ENCODE results near the gene PTPRE.

PTPRE gene

DNA sequence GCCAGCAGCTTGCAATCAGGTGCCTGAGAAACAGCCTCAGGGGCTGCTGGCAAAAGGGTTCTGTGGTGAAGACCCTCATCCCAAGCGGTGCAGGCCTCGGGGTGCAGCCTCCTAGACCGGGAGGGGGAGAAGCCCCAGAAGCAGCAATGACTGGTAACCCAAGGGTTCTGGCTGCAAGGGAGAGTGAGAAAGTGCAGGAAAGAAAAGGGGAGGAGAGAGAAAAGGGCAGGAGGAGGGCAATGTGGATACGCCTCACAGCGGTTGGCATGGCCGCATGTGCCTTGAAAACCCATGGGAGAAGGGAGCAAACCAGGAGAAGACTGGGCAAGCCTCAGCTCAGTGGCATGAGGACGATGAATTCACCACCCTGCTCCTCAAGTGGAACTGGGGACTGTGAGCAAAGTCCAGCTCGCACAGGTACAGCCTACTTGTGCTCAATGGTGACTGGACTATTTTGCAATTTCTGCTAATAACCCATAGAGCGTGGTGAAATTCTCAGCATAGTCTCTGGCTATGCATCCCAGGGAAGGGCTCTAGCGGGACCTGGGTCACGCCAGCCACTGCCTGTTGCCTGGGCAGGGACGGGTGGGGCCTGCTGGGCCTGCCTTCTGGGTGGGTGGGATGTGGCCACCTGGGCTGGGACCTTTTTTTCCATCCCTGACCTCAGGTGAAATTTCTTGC is 20.4 kb upstream of the PTPRE start:
- Histone ChIP-seq H3K27me3 (ENCODE audit: control insufficient read depth, insufficient read depth, low read length) (no peaks in the 10 kb centered on the region), H3K4me3 (ENCODE audit: low read length) (no peak overlapping the region), H3K9ac (ENCODE audit: low read length) (no peak overlapping the region), H3K4me1 (ENCODE audit: control insufficient read depth, insufficient read depth, low read length) (no peaks in the 10 kb centered on the region), H3K36me3 (ENCODE audit: control insufficient read depth, insufficient read depth, low read length) (no peaks in the 10 kb centered on the region), H3K27ac (ENCODE audit: low read depth, low read length) (no peak overlapping the region)

GRCh38 chr10:127887541-127888415 is 19.1 kb upstream of the PTPRE start:
- Histone ChIP-seq H3K9ac (ENCODE audit: low read length) (no peak overlapping the region), H3K36me3 (ENCODE audit: control insufficient read depth, insufficient read depth, low read length) (no peaks in the 10 kb centered on the region), H3K27ac (ENCODE audit: low read depth, low read length) (no peak overlapping the region), H3K4me3 (ENCODE audit: low read length) (no peak overlapping the region), H3K27me3 (ENCODE audit: control insufficient read depth, insufficient read depth, low read length) (no peaks in the 10 kb centered on the region), H3K4me1 (ENCODE audit: control insufficient read depth, insufficient read depth, low read length) (no peaks in the 10 kb centered on the region)

DNA sequence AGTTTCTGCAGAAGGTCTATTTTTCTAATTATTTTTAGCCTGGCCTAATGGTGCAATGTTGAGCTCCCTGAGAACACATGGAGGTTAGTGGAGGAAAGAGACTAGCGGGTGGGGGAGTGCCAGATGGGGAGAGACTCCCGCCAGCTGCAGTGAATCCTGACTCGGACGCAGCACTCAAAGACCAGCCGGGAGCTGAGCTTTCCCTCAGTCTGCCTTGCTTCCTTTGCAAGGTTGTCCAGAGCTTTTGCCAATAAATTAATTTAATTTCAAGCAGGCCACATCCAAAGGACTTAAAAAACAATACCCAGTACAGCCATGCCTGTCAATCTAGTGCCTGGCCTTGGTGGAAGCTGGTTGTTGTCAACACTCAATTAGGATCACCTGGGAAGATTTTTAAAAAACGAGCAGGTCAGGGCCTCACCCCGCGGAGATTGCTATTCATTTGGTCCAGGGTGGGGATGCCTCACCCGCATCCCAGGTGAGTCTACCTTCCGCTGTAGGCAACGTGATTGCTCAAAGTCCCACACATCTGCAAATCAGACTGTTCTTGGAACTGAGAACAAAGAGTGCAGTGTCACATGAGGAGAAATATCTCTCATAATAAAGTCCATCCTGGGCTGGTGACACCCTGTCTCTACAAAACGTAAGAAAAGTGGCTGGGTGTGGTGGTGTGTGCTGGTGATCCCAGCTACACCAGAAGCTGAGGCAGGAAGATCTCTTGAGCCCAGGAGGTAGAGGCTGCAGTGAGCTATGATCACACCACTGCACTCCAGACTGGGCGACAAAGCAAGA is 18.2 kb upstream of the PTPRE start:
- Histone ChIP-seq H3K4me1 (ENCODE audit: control insufficient read depth, insufficient read depth, low read length) (no peaks in the 10 kb centered on the region), H3K36me3 (ENCODE audit: control insufficient read depth, insufficient read depth, low read length) (no peaks in the 10 kb centered on the region), H3K4me3 (ENCODE audit: low read length) (no peak overlapping the region), H3K27ac (ENCODE audit: low read depth, low read length) (no peak overlapping the region), H3K27me3 (ENCODE audit: control insufficient read depth, insufficient read depth, low read length) (no peaks in the 10 kb centered on the region), H3K9ac (ENCODE audit: low read length) (no peak overlapping the region)

GRCh38 chr10:127889605-127890195 is 17.2 kb upstream of the PTPRE start:
- H3K9ac ChIP-seq (ENCODE audit: low read length): no peak overlapping the region
- H3K4me1 ChIP-seq (ENCODE audit: control insufficient read depth, insufficient read depth, low read length): no peaks in the 10 kb centered on the region
- H3K27ac ChIP-seq (ENCODE audit: low read depth, low read length): no peak overlapping the region

GRCh38 chr10:127890216-127890615 is 16.7 kb upstream of the PTPRE start:
- peak overlapping the region; percentile 44 for H3K4me3 ChIP-seq (ENCODE audit: low read length)
- no peaks in the 10 kb centered on the region for H3K36me3 ChIP-seq (ENCODE audit: control insufficient read depth, insufficient read depth, low read length)
- no peak overlapping the region for H3K9ac ChIP-seq (ENCODE audit: low read length)
- H3K4me1 ChIP-seq (ENCODE audit: control insufficient read depth, insufficient read depth, low read length): no peaks in the 10 kb centered on the region
- no peaks in the 10 kb centered on the region for H3K27me3 ChIP-seq (ENCODE audit: control insufficient read depth, insufficient read depth, low read length)
- no peak overlapping the region for H3K27ac ChIP-seq (ENCODE audit: low read depth, low read length)

More at GRCh38 chr10:127889605-127890195, 17.2 kb upstream of the PTPRE start:
- Histone ChIP-seq H3K27me3 (ENCODE audit: control insufficient read depth, insufficient read depth, low read length) (no peaks in the 10 kb centered on the region), H3K36me3 (ENCODE audit: control insufficient read depth, insufficient read depth, low read length) (no peaks in the 10 kb centered on the region), H3K4me3 (ENCODE audit: low read length) (peak overlapping the region; percentile 44)

DNA sequence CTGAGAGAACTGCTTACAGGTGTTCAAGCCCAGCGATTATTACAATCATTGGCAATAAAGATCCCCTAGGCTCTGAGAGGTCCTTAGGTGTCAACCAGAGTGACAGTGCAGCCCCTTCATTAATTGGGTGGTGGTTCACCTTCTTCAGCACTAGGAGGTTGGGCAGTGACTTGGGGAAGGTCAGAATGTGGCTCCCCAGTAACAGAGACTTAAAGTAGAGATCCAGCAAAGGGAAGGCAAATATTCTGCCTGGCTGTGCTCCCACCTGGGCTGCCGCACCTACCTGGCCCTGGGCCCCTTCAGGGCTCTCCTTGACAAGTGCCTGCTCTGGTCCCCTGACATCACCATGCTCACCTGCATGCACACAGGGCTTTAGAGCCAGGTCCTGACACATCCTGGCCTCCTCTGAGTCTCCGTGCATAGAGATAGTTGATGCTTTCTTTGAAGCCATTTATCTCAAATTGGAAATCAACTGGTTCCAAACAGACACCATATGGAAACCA is 16.0 kb upstream of the PTPRE start:
- H3K4me3 ChIP-seq (ENCODE audit: low read length): peak overlapping the region; percentile 25
- H3K36me3 ChIP-seq (ENCODE audit: control insufficient read depth, insufficient read depth, low read length): no peaks in the 10 kb centered on the region
- no peaks in the 10 kb centered on the region for H3K27me3 ChIP-seq (ENCODE audit: control insufficient read depth, insufficient read depth, low read length)
- no peaks in the 10 kb centered on the region for H3K4me1 ChIP-seq (ENCODE audit: control insufficient read depth, insufficient read depth, low read length)
- no peak overlapping the region for H3K27ac ChIP-seq (ENCODE audit: low read depth, low read length)
- H3K9ac ChIP-seq (ENCODE audit: low read length): no peak overlapping the region

DNA sequence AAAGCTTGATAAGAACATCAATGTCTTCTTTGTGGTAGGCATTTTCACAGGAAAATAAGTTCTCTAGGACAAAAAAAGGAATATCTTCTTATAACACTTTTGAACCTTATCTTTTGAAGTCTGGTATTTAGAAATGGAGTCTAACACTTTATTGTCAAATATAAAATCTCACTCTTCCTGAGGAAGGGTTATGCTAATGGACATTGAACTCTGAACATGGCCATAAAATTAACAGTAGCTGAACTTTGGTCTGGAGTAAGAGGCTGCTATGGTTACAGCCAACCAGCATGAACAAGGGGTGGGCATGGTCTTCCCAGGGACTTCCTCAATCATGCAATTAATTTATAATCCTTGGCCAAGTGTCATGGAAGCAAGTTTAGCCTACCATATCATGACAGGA is 14.2 kb upstream of the PTPRE start, which contains the start of gene CLRN3:
Gene CLRN3, minus strand, starts transcription at position 199 of the 400 bp plus-strand sequence. Its CDS starts 157 bp downstream, at position 42.
- Histone ChIP-seq H3K27ac (ENCODE audit: low read depth, low read length) (no peak within 1 kb of the TSS), H3K36me3 (ENCODE audit: control insufficient read depth, insufficient read depth, low read length) (no peaks in the 10 kb centered on the region), H3K4me1 (ENCODE audit: control insufficient read depth, insufficient read depth, low read length) (no peaks in the 10 kb centered on the region), H3K27me3 (ENCODE audit: control insufficient read depth, insufficient read depth, low read length) (no peaks in the 10 kb centered on the region), H3K9ac (ENCODE audit: low read length) (no peak within 1 kb of the TSS), H3K4me3 (ENCODE audit: low read length) (peak within 1 kb of the TSS; percentile 47)

- Histone ChIP-seq H3K27me3 (ENCODE audit: control insufficient read depth, insufficient read depth, low read length) (no peaks in the 10 kb centered on the region), H3K27ac (ENCODE audit: low read depth, low read length) (no peak overlapping the region), H3K4me1 (ENCODE audit: control insufficient read depth, insufficient read depth, low read length) (no peaks in the 10 kb centered on the region), H3K9ac (ENCODE audit: low read length) (no peak overlapping the region), H3K4me3 (ENCODE audit: low read length) (no peak overlapping the region), H3K36me3 (ENCODE audit: control insufficient read depth, insufficient read depth, low read length) (no peaks in the 10 kb centered on the region)
Measured at GRCh38 chr10:127894146-127894545, 12.8 kb upstream of the PTPRE start.

DNA sequence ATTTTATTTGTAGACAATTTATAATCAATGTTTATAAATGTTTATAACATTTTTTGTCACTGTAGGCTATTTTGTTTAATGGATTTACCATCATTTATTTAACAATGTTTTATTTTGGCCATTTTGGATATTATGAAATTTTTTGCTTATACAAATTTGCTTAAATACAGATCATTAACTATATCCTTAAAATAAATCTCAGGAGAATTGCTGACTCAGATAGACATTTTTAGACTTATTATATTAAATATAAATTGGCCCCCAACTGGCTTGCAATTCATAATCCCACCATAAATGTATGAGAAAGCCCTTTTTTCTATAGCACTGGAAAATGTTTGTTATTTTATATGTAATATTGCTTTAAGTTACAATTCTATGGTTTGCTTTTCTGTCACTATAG is 10.3 kb upstream of the PTPRE start:
- Histone ChIP-seq H3K36me3 (ENCODE audit: control insufficient read depth, insufficient read depth, low read length) (no peaks in the 10 kb centered on the region), H3K27ac (ENCODE audit: low read depth, low read length) (no peak overlapping the region), H3K27me3 (ENCODE audit: control insufficient read depth, insufficient read depth, low read length) (no peaks in the 10 kb centered on the region), H3K4me3 (ENCODE audit: low read length) (no peak overlapping the region), H3K9ac (ENCODE audit: low read length) (no peak overlapping the region), H3K4me1 (ENCODE audit: control insufficient read depth, insufficient read depth, low read length) (no peaks in the 10 kb centered on the region)

- Histone ChIP-seq H3K4me1 (ENCODE audit: control insufficient read depth, insufficient read depth, low read length) (no peaks in the 10 kb centered on the region), H3K27me3 (ENCODE audit: control insufficient read depth, insufficient read depth, low read length) (no peaks in the 10 kb centered on the region), H3K4me3 (ENCODE audit: low read length) (no peak overlapping the region), H3K27ac (ENCODE audit: low read depth, low read length) (no peak overlapping the region), H3K9ac (ENCODE audit: low read length) (no peak overlapping the region), H3K36me3 (ENCODE audit: control insufficient read depth, insufficient read depth, low read length) (no peaks in the 10 kb centered on the region)
Measured at GRCh38 chr10:127897177-127897576, 9.7 kb upstream of the PTPRE start.

DNA sequence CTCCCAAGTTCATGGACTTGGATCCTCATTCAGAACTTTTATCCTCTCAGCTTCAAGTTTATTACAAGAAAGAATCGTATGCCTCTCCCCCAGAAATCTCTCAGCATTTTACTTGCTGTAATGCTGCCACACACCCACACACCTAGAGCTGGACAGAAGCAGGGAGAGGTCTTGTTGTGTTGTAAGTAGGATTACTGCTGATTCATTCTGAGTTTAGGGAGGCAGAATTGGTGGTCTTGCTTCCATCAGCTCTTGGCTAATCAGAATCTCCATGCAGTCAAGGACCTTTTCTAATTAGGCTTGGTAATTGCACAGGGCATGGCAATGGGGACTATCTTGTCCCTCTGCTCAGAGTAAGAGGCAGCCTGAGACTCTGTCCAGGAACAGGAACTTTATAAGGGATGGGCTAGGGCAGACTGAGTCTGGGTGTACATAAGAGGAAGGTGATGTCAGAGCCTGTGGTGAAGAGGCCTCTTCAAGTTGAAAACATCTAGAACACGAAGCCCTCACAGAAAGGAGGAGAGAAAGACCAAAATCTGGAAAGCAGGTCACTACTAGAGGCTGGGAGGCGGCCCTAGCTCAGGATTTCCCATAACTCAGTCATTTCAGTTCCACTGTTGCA is 7.0 kb upstream of the PTPRE start:
- Histone ChIP-seq H3K4me3 (ENCODE audit: low read length) (no peak overlapping the region), H3K27me3 (ENCODE audit: control insufficient read depth, insufficient read depth, low read length) (no peaks in the 10 kb centered on the region), H3K9ac (ENCODE audit: low read length) (no peak overlapping the region), H3K27ac (ENCODE audit: low read depth, low read length) (no peak overlapping the region), H3K4me1 (ENCODE audit: control insufficient read depth, insufficient read depth, low read length) (no peaks in the 10 kb centered on the region), H3K36me3 (ENCODE audit: control insufficient read depth, insufficient read depth, low read length) (no peaks in the 10 kb centered on the region)
